ENCODE results near the gene CPO.
"Not testable (repeated sequence)": the region's sequence is repeated elsewhere in the genome, so short reads cannot be mapped to it uniquely, and the experiment has no call there.

CPO gene

GRCh38 chr2:206939340-206939739 is at the start of gene CPO:
TSS of gene CPO (plus strand) at chr2:206939518. CDS start at chr2:206939600, 82 bp downstream.
- no peak for DNase-seq (ENCODE audit: low read depth)

- DNase-seq (ENCODE audit: low read depth), result no peak
These were observed 49.1 kb upstream of the CPO start for GRCh38 chr2:206890179-206890578.

GRCh38 chr2:206890926-206891325 is 48.4 kb upstream of the CPO start:
- no peak for DNase-seq (ENCODE audit: low read depth)

- no peak for DNase-seq (ENCODE audit: low read depth)
These were observed 24.2 kb upstream of the CPO start for GRCh38 chr2:206915121-206915520.

- DNase-seq (ENCODE audit: low read depth), result no peak
These were observed 21.1 kb upstream of the CPO start for GRCh38 chr2:206918263-206918662.

GRCh38 chr2:206920310-206920709 is 19.0 kb upstream of the CPO start:
- no peak for DNase-seq (ENCODE audit: low read depth)

- no peak for DNase-seq (ENCODE audit: low read depth)
These were observed 18.4 kb upstream of the CPO start for GRCh38 chr2:206920951-206921350.

- no peak for DNase-seq (ENCODE audit: low read depth)
These were observed 17.8 kb upstream of the CPO start for GRCh38 chr2:206921529-206921928.

- no peak for DNase-seq (ENCODE audit: low read depth)
These were observed 3.1 kb upstream of the CPO start for GRCh38 chr2:206935991-206936842.

- no peak for DNase-seq (ENCODE audit: low read depth)
These were observed 2.5 kb upstream of the CPO start for GRCh38 chr2:206936843-206937230.

GRCh38 chr2:206937555-206937954 is 1.8 kb upstream of the CPO start:
- DNase-seq (ENCODE audit: low read depth), result no peak

GRCh38 chr2:206940546-206940945 is 1.2 kb downstream of the CPO start:
- no peak for DNase-seq (ENCODE audit: low read depth)

GRCh38 chr2:206942592-206943478 is 3.5 kb downstream of the CPO start:
- DNase-seq (ENCODE audit: low read depth), result no peak

- not testable (repeated sequence) for DNase-seq (ENCODE audit: low read depth)
These were observed 14.1 kb downstream of the CPO start for GRCh38 chr2:206953404-206953803.

GRCh38 chr2:206955253-206955652 is 15.9 kb downstream of the CPO start:
- no peak for DNase-seq (ENCODE audit: low read depth)

GRCh38 chr2:206958261-206958660 is 18.9 kb downstream of the CPO start:
- DNase-seq (ENCODE audit: low read depth), result no peak

- no peak for DNase-seq (ENCODE audit: low read depth)
These were observed 23.6 kb downstream of the CPO start for GRCh38 chr2:206962966-206963365.

GRCh38 chr2:206968134-206969086 is 29.1 kb downstream of the CPO start:
- no peak for DNase-seq (ENCODE audit: low read depth)

GRCh38 chr2:206969192-206969591 is 29.9 kb downstream of the CPO start:
- no peak for DNase-seq (ENCODE audit: low read depth)

GRCh38 chr2:206970589-206971360 is 31.5 kb downstream of the CPO start:
- no peak for DNase-seq (ENCODE audit: low read depth)

GRCh38 chr2:206971805-206972204 is 32.5 kb downstream of the CPO start:
- DNase-seq (ENCODE audit: low read depth), result no peak
